Transverse colon (tissue), 4 donors: ENCODE data around the gene SYNJ2. TPM values are rescaled to one million over a fixed set of nuclear protein-coding genes. Genes with fewer than 3 reads are reported as not detected.

ENCODE experiments used
- DNase-seq: peaks from one replicate; pipeline ENCODE4 v3.0.0-alpha.2; 2019
- H3K27ac ChIP-seq, 4 donors: fragments of 200-600 bp; sonication (generic); 2 replicates each; pipeline ENCODE4 v1.5.1; 2016 to 2018; ENCODE audit warnings: inconsistent platforms in 4 of 4
- H3K27me3 ChIP-seq: fragments of 200-600 bp; sonication (generic); 2 replicates; pipeline ENCODE4 v1.5.1; 2017; ENCODE audit warnings: inconsistent platforms
- H3K36me3 ChIP-seq, 4 donors: fragments of 200-600 bp; sonication (generic); 2 replicates each; pipeline ENCODE4 v1.5.1; 2017 to 2019; ENCODE audit warnings: inconsistent platforms in 4 of 4
- H3K4me1 ChIP-seq, 4 donors: fragments of 200-600 bp; sonication (generic); 2 replicates each; pipeline ENCODE4 v1.5.1; 2017 to 2020; ENCODE audit warnings: inconsistent platforms in 4 of 4
- H3K4me3 ChIP-seq, 4 donors: fragments of 200-600 bp; sonication (generic); 1 replicate in 1 of 4; 2 replicates in 3 of 4; pipeline versions ENCODE4 v1.5.1 to v1.6.1; 2017 to 2019; ENCODE audit warnings: inconsistent platforms in 4 of 4
- H3K9me3 ChIP-seq, 2 donors: fragments of 200-600 bp; sonication (generic); 2 replicates each; pipeline ENCODE4 v1.5.1; 2017 to 2019; ENCODE audit warnings: inconsistent platforms in 2 of 2
- CTCF ChIP-seq, 5 experiments: fragments of 200-600 bp in 3 of 5; fragments of 450-650 bp in 2 of 5; sonication (generic) in 3 of 5; IDR thresholded peaks; 1 replicate in 2 of 5; 2 replicates in 3 of 5; pipeline ENCODE4 v1.5.1; 2016 to 2017; ENCODE audit warnings: antibody characterized with exemption in 5 of 5, inconsistent platforms in 3 of 5, mild to moderate bottlenecking in 2 of 5, moderate library complexity in 1 of 5
- EP300 ChIP-seq: sonication (generic); formaldehyde crosslinking; IDR thresholded peaks from one replicate; pipeline ENCODE4 v1.6.1; 2017; ENCODE audit warnings: antibody characterized with exemption, low read depth
- POLR2A ChIP-seq: fragments of 450-650 bp; IDR thresholded peaks from one replicate; pipeline ENCODE4 v1.6.1; 2016; ENCODE audit warnings: antibody characterized with exemption, mild to moderate bottlenecking, moderate library complexity
- POLR2AphosphoS5 ChIP-seq, 3 donors: sonication (generic); formaldehyde crosslinking; IDR thresholded peaks; one replicate each; pipeline ENCODE4 v1.6.1; 2016; ENCODE audit warnings: antibody characterized with exemption in 3 of 3
- WGBS, 2 donors: methylation state at CpG; one replicate each; pipeline ENCODE4 v1.1.5; 2018; ENCODE audit warnings: low coverage in 1 of 2; 5-methylcytosine and 5-hydroxymethylcytosine counted together
- in situ Hi-C, 4 donors: fragments of 200-750 bp; cut with MboI; loops; one replicate each; pipeline versions ENCODE4 v1.15.0 to v1.15.1; 2017; ENCODE audit warnings: low sequenced_read_pairs in 3 of 4, low pct_ligation_motif_present in 1 of 4, low pct_unique_long_range_greater_than_20kb in 1 of 4
- intact Hi-C: fragments of 100-400 bp; cut with DNase I; formaldehyde crosslinking; loops from one replicate; pipeline ENCODE4 v1.15.1; 2023; ENCODE audit warnings: low total_unique reads
- total RNA-seq, 4 donors: library from RNA; depleted of rRNA; stranded (reverse); fragments of >200 nt; gene quantifications; one replicate each; pipeline ENCODE4 v1.1.0, GENCODE V29; 2016

Gene SYNJ2
- total RNA-seq, 4 donors from 2014 or later = 27.8 to 42.6 (median 31.8) TPM

DNA sequence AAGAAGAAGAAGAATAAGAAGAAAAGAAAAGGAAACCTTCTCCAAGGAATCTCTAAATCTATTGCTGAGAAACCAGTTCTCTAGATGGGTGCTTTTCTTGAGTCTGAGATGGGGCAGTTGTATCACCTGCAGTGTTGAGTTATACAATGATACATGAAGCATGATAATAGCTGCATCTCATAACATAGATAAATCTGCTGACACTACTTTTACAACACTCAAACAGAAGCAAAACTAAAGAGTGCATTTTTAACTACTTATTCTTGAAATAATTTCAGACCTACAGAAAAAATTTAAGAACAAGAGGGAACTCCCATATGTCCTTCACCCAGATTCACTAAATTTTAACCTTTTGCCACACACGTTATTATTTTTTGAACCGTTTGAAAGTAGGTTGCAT is 70.3 kb downstream of the SYNJ2 start:
- Histone ChIP-seq H3K4me3 (no peak overlapping the region), H3K9me3 (no peaks in the 10 kb centered on the region), H3K36me3 (peaks cover 0 to 5% (median 0%) of the 10 kb centered on the region in 4 donors), H3K27ac (no peak overlapping the region), H3K27me3 (no peaks in the 10 kb centered on the region), H3K4me1 (peaks cover 0 to 5% (median 0%) of the 10 kb centered on the region in 4 donors)
- 89 to 92% methylated on average over 2 of the region's 2 CpGs for WGBS, 2 donors
- TF ChIP-seq POLR2AphosphoS5 (IDR thresholded peaks at IDR 0.05) (no peak), CTCF (IDR thresholded peaks at IDR 0.05) (no peak), EP300 (no peak), POLR2A (no peak)
- in situ Hi-C loops (loop anchor here in 1 of 4 donors (25.0 kb wide), 1 partner anchor 290 kb away; no protein-coding TSS in a partner anchor), intact Hi-C loops (no loop called here)
- DNase-seq = no peak

DNA sequence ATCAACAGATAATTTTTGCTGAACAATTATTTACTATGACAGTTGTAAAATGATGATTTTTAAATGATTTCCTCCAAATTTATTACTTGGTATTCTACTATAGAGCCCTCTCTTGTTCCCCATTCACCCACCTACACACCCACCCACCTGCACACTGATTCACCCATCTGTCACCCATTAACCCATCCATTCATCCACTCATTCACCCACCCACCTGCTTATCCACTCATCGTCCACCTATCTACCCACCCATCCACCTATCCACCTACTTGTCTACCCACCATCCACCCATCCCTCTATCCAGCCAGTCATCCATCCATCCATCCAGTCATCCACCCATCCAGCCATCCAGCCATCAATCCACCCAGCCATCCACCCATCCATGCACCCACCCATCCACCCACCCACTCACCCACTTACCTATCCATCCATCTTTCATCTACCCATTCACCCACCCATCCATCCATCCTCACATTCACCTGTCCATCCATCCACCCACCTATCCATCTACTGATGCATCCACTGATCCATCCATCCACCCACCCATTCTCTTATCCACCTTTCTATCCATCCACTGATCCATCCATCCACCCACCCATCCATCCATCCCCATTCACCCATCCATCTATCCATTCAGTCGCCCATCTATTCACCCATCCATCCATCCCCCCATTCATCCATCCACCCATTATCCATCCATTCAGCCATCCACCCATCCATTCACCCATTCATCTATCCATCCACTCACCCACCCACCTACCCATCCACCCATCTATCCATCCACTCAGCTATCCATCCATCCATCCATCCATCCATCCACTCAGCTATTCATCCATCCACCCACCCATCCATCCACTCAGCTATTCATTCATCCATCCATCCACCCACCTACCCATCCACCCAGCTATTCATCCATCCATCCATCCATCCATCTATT is 72.0 kb downstream of the SYNJ2 start:
- intact Hi-C loops = no loop called here
- DNase-seq = no peak
- no peak overlapping the region for H3K4me3 ChIP-seq
- no peaks in the 10 kb centered on the region for H3K9me3 ChIP-seq
- H3K27me3 ChIP-seq = no peaks in the 10 kb centered on the region
- 67 to 73% methylated on average over 2 of the region's 2 CpGs for WGBS, 2 donors
- H3K36me3 ChIP-seq = peaks cover 0 to 5% (median 0%) of the 10 kb centered on the region in 4 donors
- no peak for TF ChIP-seq EP300
- no peak for TF ChIP-seq POLR2AphosphoS5 (IDR thresholded peaks at IDR 0.05)
- no peak for TF ChIP-seq CTCF (IDR thresholded peaks at IDR 0.05)
- no peak for TF ChIP-seq POLR2A
- no peak overlapping the region for H3K27ac ChIP-seq
- no peaks in the 10 kb centered on the region for H3K4me1 ChIP-seq
- in situ Hi-C loops = loop anchor here in 1 of 4 donors (25.0 kb wide), 1 partner anchor 291 kb away; no protein-coding TSS in a partner anchor

DNA sequence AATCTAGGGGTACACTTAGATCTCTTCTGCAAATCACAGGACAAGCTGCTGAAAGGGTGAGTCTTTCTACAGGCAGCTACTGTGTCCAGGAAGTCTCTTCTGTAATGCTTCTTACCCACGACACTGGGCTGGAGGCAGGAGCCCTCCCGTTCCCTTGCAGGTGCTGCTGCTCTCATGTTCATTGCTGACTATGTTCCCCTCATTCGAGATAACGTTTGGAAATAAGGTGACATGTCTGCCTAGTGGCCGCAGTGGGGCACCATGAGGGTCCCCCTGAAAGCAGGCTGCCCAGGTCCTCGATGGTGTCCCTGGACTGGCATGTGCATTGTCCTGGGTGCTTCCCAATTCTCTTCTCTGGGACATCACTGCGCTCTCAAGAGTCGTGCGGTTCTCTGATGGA is 74.7 kb downstream of the SYNJ2 start:
- H3K27me3 ChIP-seq = no peaks in the 10 kb centered on the region
- intact Hi-C loops = no loop called here
- WGBS, 2 donors = 96 to 97% methylated on average over 5 to 9 of the region's 9 CpGs
- H3K9me3 ChIP-seq = no peaks in the 10 kb centered on the region
- H3K27ac ChIP-seq = no peak overlapping the region
- DNase-seq = no peak
- peaks cover 0 to 5% (median 0%) of the 10 kb centered on the region in 4 donors for H3K36me3 ChIP-seq
- TF ChIP-seq POLR2A (no peak), POLR2AphosphoS5 (IDR thresholded peaks at IDR 0.05) (no peak), EP300 (no peak), CTCF (IDR thresholded peaks at IDR 0.05) (no peak)
- in situ Hi-C loops = loop anchor here in 1 of 4 donors (25.0 kb wide), 1 partner anchor 294 kb away; no protein-coding TSS in a partner anchor
- H3K4me1 ChIP-seq = peaks cover 13 to 18% (median 16%) of the 10 kb centered on the region in 4 donors
- H3K4me3 ChIP-seq = no peak overlapping the region

GRCh38 chr6:158056804-158057203 is 75.1 kb downstream of the SYNJ2 start:
- intact Hi-C loops (no loop called here), in situ Hi-C loops (loop anchor here in 1 of 4 donors (25.0 kb wide), 1 partner anchor 295 kb away; no protein-coding TSS in a partner anchor)
- TF ChIP-seq POLR2AphosphoS5 (IDR thresholded peaks at IDR 0.05) (no peak), CTCF (IDR thresholded peaks at IDR 0.05) (no peak), POLR2A (no peak), EP300 (no peak)
- Histone ChIP-seq H3K27me3 (no peaks in the 10 kb centered on the region), H3K27ac (no peak overlapping the region), H3K9me3 (no peaks in the 10 kb centered on the region), H3K4me1 (peaks cover 13 to 18% (median 16%) of the 10 kb centered on the region in 4 donors), H3K36me3 (peaks cover 0 to 5% (median 0%) of the 10 kb centered on the region in 4 donors), H3K4me3 (no peak overlapping the region)
- WGBS, 2 donors = 92 to 94% methylated on average over 7 to 9 of the region's 9 CpGs
- DNase-seq = no peak
